Left kidney (tissue), 8 donors: ENCODE results near the gene CTAGE6. TPM values are rescaled to one million over a fixed set of nuclear protein-coding genes. Genes with fewer than 3 reads are reported as not detected.
"Not testable (repeated sequence)": the region's sequence is repeated elsewhere in the genome, so short reads cannot be mapped to it uniquely, and the experiment has no call there.

ENCODE experiments used
- DNase-seq: peaks from one replicate; pipeline ENCODE4 v3.0.0-alpha.2; 2013
- long read RNA-seq, 8 donors: transcript quantifications; one replicate each; lab custom pipeline, GENCODE V29; 2026
- polyA plus RNA-seq: library from polyadenylated mRNA; unstranded; fragments of 120-200 nt; gene quantifications from one replicate; pipeline ENCODE4 v1.2.1, GENCODE V29; 2013; ENCODE audit not compliant: insufficient read length

The CTAGE6 gene
- not detected for polyA plus RNA-seq
- long read RNA-seq, donor 1: 0 reads
- long read RNA-seq, donor 2: 0 reads
- long read RNA-seq, donor 3: 0 reads
- long read RNA-seq, donor 4, partial matches to known transcripts: 0 of 1 reads
- long read RNA-seq, donor 4, other reads (novel, unspliced or antisense): 0 of 1 reads
- long read RNA-seq, donor 5: 0 reads
- long read RNA-seq, donor 6, partial matches to known transcripts: 0 of 1 reads
- long read RNA-seq, donor 6, other reads (novel, unspliced or antisense): 0 of 1 reads
- long read RNA-seq, donor 7: 0 reads
- long read RNA-seq, donor 8: 0 reads

- not testable (repeated sequence) for DNase-seq
Observed at GRCh38 chr7:143757596-143757995, at the start of gene CTAGE6. Gene CTAGE6, minus strand, starts transcription at chr7:143757696. Its CDS starts 38 bp downstream, at chr7:143757658.

- DNase-seq: not testable (repeated sequence)
Observed at GRCh38 chr7:143806664-143807071, 49.2 kb upstream of the CTAGE6 start.

- DNase-seq: not testable (repeated sequence)
Observed at GRCh38 chr7:143797896-143798290, 40.4 kb upstream of the CTAGE6 start.

GRCh38 chr7:143797119-143797895 is 39.8 kb upstream of the CTAGE6 start:
- DNase-seq: not testable (repeated sequence)

GRCh38 chr7:143795653-143796052 is 38.2 kb upstream of the CTAGE6 start:
- DNase-seq: not testable (repeated sequence)

GRCh38 chr7:143792633-143793032 is 35.1 kb upstream of the CTAGE6 start:
- DNase-seq: not testable (repeated sequence)

- DNase-seq: not testable (repeated sequence)
Observed at GRCh38 chr7:143785415-143786182, 28.1 kb upstream of the CTAGE6 start.

- not testable (repeated sequence) for DNase-seq
Observed at GRCh38 chr7:143779591-143779990, 22.1 kb upstream of the CTAGE6 start.

- not testable (repeated sequence) for DNase-seq
Observed at GRCh38 chr7:143772738-143773468, 15.4 kb upstream of the CTAGE6 start.

GRCh38 chr7:143767531-143767930 is 10.0 kb upstream of the CTAGE6 start:
- not testable (repeated sequence) for DNase-seq

GRCh38 chr7:143765678-143766077 is 8.2 kb upstream of the CTAGE6 start:
- not testable (repeated sequence) for DNase-seq

GRCh38 chr7:143763065-143763464 is 5.6 kb upstream of the CTAGE6 start:
- DNase-seq: not testable (repeated sequence)

GRCh38 chr7:143745340-143745739 is 12.2 kb downstream of the CTAGE6 start:
- DNase-seq: not testable (repeated sequence)

- peak; percentile 24 for DNase-seq
Observed at GRCh38 chr7:143737037-143737819, 20.3 kb downstream of the CTAGE6 start.

- no peak for DNase-seq
Observed at GRCh38 chr7:143735962-143736361, 21.5 kb downstream of the CTAGE6 start.

GRCh38 chr7:143733876-143734275 is 23.6 kb downstream of the CTAGE6 start:
- DNase-seq: no peak

GRCh38 chr7:143728333-143728862 is 29.1 kb downstream of the CTAGE6 start:
- DNase-seq: no peak

- DNase-seq: not testable (repeated sequence)
Observed at GRCh38 chr7:143727561-143727960, 29.9 kb downstream of the CTAGE6 start.

- DNase-seq: not testable (repeated sequence)
Observed at GRCh38 chr7:143726143-143726542, 31.4 kb downstream of the CTAGE6 start.

- DNase-seq: not testable (repeated sequence)
Observed at GRCh38 chr7:143720335-143720734, 37.2 kb downstream of the CTAGE6 start.
